GM19468 (cell line): Measurements from ENCODE around the gene P4HA1.
"Not testable (repeated sequence)": the region's sequence is repeated elsewhere in the genome, so short reads cannot be mapped to it uniquely, and the experiment has no call there.

Experiments
- ATAC-seq: cut with Tn5 transposase; IDR thresholded peaks from one replicate; pipeline ENCODE4 v1.9.1; 2021; ENCODE audit warnings: mild to moderate bottlenecking, moderate library complexity, moderate number of reproducible peaks; ENCODE audit not compliant: unreplicated experiment; ENCODE audit errors: extremely low read depth

The P4HA1 gene

DNA sequence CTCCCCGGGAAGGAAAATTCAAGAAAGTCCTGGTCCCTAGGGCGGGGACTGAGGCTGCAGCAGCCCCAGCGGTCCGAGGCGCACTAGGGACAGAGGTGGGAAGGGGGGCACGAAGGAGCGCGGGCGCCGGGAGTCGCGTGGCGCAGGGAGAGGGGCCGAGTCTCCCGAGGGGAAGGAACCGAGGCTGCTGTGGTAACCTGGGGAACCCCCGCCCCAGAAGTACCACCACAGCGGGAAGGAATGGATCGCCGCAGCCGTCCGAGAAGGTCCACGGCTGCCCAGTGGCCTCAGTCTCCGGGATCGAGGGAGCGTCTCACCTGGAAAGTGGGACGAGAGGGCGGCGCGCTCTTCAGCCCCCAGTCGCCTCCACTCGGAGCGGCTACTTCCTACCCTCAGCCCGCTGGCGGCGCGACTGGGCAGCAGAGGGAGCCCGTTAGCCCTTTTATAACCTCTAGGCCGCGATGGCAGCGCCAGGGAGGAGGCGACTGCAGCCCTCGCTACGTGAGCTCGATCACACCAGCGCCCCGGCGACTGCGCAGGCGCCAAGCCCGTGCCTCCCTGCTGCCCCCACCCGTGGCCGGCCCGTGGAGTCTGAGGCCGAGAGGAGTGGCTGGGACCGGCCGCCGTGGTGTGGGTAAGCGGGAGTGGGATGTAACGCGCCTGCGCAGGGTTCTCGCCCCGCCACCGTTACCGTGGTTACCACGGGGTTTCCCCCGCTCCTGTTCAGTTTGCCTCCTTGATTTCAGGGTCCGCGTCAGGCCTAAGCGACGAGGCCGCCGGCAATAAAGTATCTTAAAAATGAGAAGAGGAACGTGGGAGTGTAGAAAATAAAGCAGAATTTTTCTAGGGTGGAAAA lies at the start of gene P4HA1:
Gene P4HA1 (minus strand): TSS at position 418 of the 856 bp plus-strand sequence. CDS start 21,983 bp downstream, outside the sequence.
- peak; percentile 84 for ATAC-seq

DNA sequence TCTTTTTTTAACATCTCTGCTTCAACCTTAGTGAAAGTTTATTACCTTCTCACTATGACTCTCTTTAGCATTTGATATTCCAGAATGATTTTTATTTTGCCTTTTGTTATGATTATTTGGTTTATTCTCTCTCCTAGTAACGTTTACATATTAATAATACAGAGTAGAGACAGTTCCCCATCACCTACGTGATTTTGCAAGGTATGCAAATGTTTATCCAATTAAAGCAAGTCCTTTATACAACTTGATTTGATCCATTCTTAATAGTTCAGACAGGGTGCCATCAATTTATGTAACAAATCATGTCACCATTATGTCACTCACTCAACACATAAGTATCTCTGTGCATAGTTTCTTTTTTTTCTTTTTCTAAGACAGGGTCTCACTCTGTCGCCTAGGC lies 44.9 kb upstream of the P4HA1 start:
- no peak for ATAC-seq

DNA sequence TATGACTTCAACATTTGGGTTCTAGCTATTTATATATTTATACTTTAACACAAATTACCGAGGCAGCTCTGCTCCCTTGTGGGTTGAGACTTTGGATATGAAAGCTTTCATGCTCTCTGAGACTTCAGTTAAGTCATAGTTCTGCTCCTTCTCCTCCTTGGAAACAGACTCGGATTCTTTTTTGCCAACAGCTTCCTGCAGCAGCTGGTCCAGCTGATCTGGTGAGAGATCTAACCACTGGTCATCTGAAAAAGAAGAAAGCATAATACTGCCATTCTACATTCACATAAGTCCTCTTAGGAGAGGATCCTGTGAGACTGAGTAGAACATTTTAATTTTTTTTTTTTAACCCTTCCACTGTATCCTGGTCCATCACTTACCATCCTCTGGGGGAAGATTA lies 42.6 kb upstream of the P4HA1 start:
- no peak for ATAC-seq

DNA sequence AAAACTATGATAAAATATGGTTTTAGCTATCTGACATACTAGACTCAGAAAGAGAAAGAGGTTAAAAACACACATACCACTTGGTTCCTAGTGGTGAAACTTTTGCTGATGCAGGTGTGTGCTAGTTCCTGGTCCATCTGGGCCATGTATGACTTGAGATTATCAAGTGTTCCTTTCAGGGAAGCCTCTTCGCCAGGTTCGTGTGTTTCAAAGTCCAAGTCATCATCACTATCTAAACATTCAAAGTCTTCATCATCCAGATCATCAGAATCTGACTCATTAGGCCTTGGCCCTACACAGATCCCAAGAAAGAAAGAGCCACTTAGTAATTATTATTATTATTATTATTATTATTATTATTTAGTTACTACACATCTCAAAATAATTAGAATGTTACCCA lies 40.0 kb upstream of the P4HA1 start:
- no peak for ATAC-seq

DNA sequence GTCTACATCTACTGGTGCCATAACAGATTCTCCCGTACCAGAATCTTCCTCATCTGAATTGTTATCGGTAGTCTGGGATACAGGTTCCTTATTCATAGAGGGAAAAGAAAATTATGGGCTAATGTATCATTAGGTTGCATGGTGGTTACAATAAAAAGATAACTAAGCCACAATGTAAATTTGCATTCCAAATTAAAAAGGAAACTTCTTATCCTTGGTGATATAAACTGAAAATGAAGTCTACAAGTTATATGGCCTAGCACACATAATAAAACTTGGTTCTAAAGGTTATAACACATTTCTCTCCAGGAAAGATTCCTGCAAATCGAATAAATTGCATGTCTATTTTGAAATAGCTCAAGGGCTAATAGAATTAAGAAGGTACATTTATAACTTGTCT lies 38.1 kb upstream of the P4HA1 start:
- ATAC-seq, result no peak

DNA sequence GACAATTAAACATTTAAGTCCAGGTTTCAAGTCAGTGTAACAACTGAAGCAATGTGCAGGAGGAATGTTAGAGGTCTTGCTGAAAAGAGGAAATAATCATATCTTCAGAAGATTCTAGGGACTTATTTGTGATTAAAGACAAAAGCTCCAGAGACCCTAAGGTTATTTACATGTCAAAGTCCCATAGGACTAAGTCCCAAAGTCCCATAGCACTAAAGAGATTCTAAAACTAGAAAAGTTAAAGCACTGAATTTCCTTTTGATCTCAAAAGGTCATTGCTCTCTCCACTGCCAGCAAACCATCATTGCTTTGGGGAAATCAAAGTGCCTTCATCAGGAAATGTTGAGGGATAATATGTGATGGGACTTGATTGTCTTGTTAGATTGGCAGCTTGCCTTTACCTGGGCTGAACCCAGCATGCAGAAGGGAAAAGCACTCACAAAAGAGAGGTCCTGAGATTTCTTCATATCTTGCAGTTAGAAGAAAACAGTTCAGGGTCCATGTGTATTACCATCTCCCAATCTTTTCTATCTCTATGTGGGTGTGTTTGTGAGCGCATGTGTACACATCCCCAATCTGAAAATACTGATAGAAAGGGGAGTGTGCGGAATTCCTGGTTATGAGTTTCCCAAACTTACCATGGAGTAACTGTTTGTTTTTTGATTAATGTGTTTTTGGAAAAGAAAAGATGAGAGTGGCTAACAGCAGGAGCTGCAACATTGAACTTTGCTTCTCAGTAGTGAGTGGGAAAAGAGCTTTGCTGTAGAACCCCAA lies 35.4 kb upstream of the P4HA1 start:
- no peak for ATAC-seq

DNA sequence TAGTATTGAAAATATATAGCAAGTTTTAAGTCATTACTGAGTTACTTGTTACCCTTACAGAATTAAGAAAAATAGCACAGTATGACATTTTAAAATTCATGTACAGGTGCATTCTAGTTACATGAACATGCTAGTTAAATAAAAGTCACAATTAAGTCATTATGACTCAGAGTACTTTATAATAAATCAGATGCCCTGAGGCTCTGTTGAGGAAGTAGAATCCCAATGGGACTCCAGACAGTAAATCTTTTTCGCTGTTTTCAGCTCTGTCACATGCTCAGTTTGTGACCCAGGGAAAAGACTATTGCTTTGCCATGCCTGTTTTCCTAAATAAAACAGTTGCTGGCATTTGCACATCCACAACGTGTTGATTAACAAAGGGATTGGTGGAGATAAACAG lies 34.6 kb upstream of the P4HA1 start:
- no peak for ATAC-seq

DNA sequence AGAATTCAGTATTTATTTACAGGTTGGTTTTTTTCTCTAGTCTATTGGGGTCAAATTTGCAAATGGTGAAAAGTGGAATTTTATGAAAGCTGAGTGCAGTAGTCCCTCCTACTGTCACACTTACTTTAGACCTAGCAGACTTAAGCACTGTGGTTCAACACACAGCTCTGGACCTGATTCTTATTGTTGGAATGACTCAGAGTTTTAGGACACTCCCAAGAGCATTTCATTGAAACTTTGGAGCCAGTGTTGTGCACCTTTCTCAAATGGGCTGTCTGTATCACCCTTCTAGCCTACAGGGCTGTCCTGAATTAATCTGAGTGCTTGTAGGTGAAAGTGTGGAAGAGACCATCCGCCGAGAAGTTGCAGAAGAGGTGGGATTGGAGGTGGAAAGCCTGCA lies 29.7 kb upstream of the P4HA1 start:
- ATAC-seq, result no peak

DNA sequence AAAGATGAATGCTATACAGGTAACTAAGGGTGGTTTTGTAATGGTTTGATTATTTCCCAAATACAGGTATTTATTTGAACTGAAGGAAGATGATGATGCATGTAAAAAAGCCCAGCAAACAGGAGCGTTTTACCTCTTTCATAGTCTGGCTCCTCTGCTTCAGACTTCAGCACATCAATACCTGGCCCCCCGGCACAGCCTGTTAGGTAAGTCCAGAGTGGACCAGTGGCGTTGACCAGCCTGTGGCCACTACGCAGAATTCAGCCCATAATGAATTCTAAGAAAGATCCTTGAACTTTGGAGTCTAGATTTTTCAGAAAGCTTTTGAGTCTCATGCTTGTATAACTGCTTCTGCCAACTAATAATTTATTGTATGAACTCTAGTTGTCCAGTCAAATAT lies 23.3 kb upstream of the P4HA1 start:
- ATAC-seq, result no peak

DNA sequence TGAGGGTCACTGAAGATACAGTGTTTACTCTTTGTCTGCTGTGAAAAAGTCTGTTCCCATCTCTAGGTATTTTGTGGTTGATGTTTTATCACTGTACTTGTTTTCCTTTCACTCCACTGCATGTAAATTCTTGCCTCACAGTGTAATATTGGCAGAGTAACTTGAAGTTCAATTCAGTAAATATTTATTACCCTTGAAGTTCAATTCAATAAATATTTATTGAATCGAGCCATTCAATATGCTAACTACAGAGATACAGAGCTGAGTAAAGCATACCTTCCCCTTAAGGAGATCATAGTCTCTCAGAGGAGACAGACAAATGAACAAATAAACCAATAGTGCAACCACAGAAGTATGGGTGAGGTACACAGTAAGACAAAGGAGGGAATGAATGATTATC lies 22.8 kb upstream of the P4HA1 start:
- ATAC-seq, result no peak

DNA sequence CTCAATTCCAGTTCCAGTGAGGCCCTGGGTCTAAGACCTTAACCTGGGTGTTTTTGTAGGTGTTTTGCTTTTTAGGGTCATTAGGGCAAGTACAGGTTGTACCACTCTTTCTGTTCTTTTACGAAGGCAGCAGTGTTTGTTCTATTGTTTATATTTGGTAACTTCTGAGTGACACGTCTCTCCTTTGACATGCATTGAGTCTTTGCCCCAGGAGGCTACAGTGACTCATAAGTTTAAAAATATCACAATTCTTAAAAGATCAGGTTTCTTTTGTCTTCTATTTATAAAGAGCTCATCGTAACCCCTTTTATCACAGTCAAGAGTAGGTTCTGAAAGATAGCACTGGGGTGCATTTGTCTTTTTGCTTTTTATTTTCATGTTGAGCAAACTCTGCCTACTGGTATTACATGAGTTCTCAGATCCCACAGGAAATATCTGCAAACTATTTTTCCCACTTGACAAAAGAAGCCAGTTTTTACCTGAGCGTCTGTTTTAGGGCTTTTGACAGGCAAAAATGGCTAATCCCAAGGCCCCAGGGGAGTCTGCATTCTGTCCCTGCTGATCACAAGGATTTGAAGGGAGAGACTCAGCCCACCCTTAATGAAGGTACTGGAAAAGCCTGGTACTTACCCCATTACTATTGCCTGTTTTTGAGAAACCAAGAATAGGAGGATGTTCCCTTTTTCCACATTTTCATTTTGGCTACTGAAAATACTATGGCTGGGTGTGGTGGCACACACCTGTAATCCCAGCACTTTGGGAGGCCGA lies 21.5 kb upstream of the P4HA1 start:
- peak; percentile 48 for ATAC-seq

DNA sequence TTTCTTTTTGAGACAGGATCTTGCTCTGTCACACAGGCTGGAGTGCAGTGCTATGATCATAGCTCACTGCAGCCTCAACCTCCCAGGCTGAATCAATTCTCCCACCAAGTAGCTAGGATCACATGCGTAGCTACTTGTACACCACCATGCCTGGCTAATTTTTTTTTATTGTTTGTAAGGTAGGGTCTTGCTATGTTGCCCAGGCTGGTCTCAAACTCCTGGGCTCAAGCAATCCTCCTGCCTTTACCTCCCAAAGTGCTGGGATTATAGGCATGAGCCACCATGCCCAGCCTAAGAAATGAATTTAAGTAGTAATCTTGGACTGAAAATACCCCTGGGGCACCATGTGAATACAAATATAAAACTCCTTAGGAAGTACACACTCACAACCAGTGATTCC lies 19.4 kb upstream of the P4HA1 start:
- no peak for ATAC-seq

DNA sequence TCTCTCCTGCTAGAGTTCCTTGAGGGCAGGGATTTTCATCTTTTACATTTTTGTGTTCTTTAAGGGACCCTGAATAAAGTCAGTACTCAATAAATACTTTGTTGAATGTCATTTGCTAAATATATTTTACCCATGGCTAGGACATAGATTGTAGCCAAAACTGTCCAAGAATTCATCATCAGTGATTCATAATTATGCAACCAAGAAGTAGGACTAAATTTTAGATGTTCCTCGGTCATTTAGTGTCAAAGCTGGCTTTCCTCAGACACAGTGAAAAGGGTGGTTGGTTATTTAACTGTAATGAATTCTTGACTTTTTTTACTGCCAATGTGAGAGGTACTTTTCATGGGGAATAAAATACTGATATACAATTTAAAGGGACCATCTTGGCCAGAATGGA lies 16.9 kb upstream of the P4HA1 start:
- no peak for ATAC-seq

DNA sequence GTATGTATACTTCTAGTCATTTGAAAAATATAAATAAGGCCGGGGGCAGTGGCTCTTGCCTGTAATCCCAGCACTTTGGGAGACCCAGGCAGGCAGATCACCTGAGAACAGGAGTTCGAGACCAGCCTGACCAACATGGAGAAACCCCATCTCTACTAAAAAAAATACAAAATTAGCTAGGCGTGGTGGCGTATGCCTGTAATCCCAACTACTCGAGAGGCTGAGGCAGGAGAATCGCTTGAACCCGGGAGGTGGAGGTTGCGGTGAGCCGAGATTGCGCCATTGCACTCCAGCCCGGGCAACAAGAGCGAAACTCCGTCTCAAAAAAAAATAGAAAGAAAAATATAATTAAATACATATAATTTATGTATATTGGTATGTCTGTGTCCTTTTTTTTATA lies 15.4 kb upstream of the P4HA1 start:
- not testable (repeated sequence) for ATAC-seq

DNA sequence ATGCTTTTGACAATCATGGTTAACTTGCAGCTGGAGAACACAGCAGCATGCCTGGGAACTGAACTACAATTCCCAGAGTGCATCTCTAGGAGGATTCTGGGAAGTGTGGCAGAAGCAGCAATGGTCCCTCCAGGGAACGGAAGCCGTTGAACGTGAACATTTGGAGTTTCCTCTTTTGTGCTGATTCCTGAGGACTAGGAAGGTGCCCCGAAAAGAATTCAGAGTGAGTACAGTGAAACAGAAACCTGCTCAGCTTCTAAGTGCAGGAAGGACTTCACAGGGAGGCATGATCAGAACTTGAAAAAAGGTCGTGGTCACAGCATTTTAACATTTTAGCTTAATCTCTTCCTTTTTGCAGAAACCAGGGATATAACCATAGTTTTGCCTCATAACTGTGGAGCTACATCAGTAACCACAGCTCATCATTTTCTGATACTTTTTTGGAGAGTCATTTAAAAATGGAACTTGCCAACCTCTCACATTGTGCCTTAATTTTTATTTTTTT lies 13.7 kb upstream of the P4HA1 start, which contains the start of gene NUDT13:
Gene NUDT13 (plus strand): TSS at position 111 of the 505 bp plus-strand sequence. CDS start 3,911 bp downstream, outside the sequence.
- no peak for ATAC-seq

DNA sequence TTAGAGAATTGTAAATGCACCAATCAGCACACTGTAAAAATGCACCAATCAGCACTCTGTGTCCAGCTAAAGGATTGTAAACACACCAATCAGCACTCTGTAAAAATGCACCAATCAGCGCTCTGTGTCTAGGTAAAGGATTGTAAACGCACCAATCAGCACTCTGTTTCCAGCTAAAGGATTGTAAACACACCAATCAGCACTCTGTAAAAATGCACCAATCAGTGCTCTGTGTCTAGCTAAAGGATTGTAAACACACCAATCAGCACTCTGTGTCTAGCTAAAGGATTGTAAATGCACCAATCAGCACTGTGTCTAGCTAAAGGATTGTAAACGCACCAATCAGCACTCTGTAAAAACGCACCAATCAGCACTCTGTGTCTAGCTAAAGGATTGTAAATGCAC lies 12.6 kb upstream of the P4HA1 start:
- not testable (repeated sequence) for ATAC-seq

DNA sequence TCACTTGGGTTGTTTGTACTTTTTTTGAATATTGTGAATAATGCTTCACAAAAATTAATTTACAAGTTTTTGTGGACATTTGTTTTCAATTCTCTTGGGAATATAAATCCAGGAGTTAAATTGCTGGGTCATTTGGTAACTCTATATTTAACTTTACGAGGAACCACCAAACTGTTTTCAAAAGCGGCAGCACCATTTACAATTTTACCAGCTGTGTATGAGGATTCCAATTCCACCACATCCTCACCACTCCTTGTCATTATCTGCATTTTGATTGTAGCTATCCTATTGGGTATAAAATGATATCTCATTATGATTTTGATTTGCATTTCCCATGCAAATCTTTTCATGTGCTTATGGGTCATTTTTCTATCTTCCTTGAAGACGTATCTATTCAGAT lies 9.6 kb upstream of the P4HA1 start:
- ATAC-seq, result no peak

DNA sequence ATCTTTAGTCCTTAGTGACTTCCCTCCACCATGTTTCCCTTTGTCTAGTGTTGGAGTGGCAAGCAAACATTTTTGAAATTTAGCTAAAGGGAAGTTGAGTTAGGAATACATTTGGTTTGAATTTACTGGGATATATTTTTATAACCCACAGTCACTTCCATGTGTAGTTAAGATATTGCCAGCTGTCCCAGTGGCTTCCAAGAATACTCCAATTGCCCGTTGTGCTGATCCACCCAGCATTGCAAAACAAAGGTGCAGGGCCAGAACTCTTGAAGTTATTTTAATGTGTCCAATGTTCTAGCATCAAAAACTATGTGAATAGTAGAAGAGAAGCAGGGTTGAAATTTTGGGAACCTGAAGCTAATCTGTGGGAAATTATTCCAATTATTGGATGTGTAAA lies 2.5 kb upstream of the P4HA1 start:
- no peak for ATAC-seq

DNA sequence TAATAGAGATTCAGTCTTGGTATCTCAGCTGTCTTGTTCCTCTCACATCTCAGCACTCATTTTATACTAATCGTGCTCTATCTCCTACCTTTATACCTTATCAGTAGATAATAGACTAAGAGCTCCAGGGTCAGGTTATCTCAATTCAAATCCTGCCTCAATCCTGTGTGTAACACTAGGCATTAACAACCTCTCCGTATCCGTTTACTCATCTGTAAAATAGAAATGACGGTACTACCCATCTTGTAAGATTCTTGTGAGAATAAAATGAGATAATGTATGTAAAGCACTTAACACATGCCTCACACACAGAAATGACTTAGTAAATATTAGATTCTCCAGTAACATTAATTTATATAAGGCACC lies 622 bp upstream of the P4HA1 start:
- ATAC-seq, result no peak

DNA sequence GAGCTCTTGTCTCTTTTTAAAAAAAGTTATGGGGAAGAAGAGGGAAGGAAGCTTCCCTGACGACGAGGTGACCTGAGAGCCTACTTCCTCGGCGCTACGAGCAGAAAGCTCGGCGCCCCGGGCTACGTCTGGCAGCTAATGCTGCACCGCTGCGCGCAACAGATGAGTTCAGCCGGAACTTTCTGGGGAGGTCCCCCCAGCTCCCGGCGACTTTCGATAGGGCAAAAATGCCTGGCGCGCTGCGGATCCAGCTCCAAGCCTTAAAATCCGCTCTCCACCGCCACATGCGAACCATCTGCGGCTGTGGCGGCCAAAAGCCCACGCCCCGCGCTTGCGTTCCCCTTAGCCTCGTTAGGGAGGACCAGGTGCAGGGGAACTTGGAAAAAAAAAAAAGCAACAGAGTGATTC lies 621 bp downstream of the P4HA1 start:
- ATAC-seq, result no peak
